T47D (cell line): Measurements from ENCODE around the gene CLEC6A.
"Not testable (repeated sequence)": the region's sequence is repeated elsewhere in the genome, so short reads cannot be mapped to it uniquely, and the experiment has no call there.

Source experiments
- DNase-seq, 2 experiments: peaks; one replicate each; pipeline versions ENCODE4 v3.0.0 to v3.0.0-alpha.2; 2011 to 2012; ENCODE audit warnings: low read depth in 1 of 2, low spot score in 1 of 2
- JUND ChIP-seq: IDR thresholded peaks from 2 replicates; pipeline ENCODE4 v1.6.1; 2012; ENCODE audit warnings: low read depth
- in situ Hi-C: cut with HindIII; loops from 2 replicates; pipeline ENCODE4 v1.10.0; 2016; ENCODE audit warnings: low sequenced_read_pairs, low pct_unique_long_range_greater_than_20kb

Gene CLEC6A

DNA sequence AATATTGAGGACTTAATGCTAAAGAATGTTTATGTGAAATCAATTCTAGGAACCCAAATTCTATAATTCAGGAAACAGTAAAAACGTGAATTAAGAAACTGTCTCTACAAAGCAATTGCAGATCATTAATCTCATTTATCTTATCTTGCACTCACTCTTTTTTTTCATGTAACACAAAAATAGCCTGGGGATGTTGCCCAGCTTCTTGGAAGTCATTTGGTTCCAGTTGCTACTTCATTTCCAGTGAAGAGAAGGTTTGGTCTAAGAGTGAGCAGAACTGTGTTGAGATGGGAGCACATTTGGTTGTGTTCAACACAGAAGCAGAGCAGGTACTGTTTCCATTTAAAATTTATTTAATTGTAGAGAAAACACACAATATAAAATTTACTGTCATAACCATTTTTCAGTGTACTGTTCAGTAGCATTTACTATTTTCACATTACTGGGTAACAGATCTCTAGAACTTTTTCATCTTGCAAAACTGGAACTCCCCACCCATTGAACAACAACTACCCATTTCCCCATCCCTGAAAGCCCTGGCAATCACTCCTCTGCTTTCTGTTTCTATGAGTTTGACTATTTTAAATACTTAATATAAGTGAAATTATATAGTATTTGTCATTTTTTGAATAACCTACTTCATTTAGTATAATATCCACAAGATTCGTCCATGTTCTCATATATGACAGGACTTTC, 9.7 kb downstream of the CLEC6A start:
- in situ Hi-C loops = no loop called here
- no peak for TF ChIP-seq JUND
- no peak for DNase-seq

DNA sequence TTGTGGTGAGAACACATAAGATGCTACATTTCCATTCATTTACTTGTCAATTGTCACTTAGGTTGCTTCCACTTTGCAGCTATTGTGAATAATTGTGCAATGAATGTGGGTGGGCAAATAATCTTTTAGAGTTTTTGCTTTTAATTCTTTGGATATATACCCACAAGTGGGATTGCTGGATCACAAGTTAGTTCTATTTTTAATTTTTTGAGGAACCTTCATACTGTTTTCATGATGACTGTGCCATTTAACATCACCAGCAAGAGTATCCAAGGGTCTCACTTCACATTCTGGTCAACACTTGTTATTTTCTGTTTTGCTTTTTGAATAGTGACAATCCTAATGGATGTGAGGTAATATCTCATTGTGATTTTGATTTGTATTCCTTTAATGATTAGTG, 10.5 kb downstream of the CLEC6A start:
- no peak for DNase-seq
- no peak for TF ChIP-seq JUND
- in situ Hi-C loops = no loop called here

DNA sequence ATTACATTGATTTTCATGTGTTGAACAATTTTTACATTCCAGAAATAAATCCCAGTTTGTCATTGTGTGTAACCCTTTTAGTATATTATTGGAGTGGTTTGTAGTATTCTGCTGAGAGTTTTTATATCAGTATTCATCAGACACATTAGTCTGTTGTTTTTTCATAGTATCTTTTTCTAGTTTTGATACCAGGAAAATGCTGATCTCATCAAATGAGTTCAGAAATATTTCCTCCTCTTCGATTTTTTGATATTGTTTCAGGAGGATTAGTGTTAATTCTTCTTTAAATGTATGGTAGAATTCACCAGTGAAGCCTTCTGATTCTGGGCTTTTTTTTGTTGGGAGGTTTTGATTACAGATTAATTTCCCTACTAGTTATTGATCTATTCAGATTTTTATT, 15.3 kb downstream of the CLEC6A start:
- in situ Hi-C loops = no loop called here
- no peak for DNase-seq
- no peak for TF ChIP-seq JUND

DNA sequence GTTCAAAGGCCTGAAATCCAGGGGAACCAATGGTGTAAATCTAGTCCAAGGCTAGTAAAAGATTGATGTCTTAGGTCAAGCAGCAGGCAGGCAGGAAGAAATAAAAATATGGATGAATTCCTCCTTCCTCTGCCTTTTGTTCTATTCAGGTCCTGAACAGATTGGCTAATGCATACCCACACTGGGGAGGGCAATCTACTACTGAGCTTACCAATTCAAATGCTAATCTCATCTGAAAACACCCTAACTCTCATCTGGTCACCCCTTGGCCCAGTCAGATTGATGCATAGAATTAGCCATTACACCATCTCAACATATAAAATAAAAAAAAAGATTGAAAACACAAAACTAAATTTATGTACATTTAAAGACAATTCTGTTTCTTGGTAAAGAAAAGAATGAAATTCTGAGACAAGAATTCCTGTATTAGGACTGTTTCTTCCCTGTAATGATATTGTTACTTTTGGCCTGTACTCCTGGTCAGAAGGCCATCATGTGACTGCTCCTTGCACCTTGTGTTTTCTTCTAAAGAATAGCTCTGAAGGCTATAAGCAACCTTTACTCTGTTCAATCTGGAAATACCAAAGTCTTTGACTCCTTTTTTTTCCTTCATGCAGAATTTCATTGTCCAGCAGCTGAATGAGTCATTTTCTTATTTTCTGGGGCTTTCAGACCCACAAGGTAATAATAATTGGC, 19.9 kb downstream of the CLEC6A start:
- in situ Hi-C loops = no loop called here
- no peak for TF ChIP-seq JUND
- no peak for DNase-seq

DNA sequence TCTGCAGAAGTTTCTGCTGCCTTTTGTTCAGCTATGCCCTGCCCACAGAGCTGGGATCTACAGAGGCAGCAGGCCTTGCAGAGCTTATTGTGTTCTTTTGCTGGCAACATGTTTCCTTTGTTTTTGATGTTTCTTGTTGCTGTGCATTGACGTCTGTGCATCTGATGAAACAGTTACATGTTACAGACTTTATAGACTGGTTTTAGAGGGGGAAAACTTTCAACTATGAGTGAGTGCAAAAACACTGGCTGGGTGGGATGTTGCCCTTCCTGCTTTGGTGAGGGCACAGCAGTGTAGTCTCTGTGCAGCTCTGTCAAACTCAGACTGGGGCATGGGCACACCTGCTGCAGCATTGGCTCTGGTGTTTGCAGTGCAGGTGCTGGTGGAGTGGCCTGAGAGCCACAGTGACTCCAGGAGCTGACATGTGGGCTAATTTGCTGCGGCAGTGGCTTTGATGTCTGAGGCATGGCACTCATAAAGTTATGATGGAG, 26.9 kb downstream of the CLEC6A start:
- DNase-seq = no peak
- TF ChIP-seq JUND = no peak
- in situ Hi-C loops = no loop called here

DNA sequence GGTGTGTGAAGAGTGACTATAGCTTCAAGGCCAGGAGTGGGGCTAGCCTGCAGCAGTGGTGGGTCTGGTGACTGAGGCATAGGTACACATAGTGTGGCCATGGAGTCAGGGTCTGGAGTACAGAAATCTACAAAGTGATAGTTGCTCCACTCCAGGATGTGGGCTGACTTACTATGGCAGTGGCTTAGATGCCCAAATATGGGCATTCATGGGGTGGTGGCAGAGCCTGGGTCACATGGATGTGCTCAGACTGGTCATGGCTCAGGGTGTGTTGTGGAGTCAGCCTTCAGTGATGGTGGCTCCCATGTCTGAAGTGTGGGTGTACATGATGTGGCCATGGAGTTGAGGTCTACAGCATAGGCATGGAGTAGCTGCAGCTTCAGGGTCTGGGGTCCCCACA, 27.3 kb downstream of the CLEC6A start:
- TF ChIP-seq JUND = no peak
- no peak for DNase-seq

DNA sequence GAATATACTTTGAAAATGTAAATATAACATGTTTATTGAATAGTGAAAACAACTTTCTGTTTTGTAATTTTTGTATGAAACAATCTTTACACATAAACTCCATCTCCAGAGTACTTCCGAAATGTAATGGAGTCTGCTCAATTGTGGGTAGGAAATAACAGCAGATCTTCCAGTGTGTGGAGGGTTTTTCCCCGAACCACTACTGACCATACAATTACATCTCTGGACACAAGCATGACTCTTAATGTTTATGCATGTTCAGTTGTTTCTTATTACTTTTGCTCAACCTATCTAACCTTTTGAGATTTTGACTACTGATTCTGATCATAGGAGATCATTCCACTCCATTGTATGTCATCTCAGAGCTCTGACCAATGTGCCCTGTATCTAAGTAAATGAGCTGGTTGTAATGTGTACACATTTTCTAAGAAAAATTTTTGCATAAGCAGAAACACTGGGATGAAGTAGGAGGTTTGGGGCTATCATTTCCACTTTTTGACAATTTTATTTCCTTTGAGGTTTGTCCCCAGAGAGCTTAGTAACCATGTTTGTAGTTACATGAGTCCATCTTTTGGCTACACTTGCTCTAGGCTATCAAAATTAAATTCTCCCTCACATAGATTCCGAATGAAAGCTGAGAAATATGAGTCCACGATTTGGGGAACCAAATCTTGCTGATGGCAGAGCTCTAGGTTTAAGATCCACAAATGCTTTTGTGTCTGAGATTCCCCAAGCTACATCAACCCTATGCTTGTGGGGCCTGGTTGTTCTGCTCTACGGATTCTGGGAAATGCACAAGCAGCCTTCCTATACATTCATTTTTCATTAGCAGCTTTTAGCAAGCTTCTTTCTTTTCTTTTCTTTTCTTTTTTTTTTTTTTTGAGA, 36.1 kb downstream of the CLEC6A start:
- TF ChIP-seq JUND = no peak
- in situ Hi-C loops = no loop called here
- DNase-seq = no peak

More for the DNA sequence above, 27.3 kb downstream of the CLEC6A start:
- in situ Hi-C loops = no loop called here

DNA sequence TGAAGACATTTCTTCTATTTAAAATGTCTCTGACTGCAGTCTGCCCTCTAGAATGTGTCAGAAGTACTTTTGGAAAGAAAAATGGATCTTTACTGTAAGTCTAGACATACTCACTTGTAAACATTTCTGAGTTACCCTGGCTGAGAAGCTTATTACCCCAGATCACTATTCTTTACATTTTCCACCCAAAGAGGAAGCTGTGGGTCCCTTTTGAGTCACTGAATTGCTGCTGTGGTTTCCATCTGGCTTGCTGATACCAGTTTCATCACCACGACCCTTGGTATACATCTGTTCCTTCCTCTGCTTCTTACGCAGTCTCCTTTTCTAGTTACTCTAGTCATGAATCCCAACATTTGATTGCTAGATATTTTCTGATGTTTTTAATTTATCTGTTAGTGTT, 37.3 kb downstream of the CLEC6A start:
- no peak for DNase-seq
- in situ Hi-C loops = no loop called here
- TF ChIP-seq JUND = no peak

DNA sequence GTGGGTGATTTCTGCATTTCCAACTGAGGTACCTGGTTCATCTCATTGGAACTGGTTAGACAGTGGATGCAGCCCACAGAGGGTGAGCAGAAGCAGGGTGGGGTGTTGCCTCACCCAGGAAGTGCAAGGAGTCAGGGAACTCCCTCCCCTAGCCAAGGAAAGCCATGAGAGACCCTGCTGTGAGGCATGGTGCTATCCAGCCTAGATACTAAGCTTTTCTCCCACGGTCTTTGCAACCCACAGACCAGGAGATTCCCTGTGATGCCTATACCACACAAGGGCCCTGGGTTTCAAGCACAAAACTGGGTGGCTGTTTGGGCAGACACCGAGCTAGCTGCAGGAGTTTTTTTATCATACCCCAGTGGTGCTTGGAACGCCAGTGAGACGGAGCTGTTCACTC, 39.9 kb downstream of the CLEC6A start:
- DNase-seq, in situ Hi-C loops: not testable (repeated sequence)

DNA sequence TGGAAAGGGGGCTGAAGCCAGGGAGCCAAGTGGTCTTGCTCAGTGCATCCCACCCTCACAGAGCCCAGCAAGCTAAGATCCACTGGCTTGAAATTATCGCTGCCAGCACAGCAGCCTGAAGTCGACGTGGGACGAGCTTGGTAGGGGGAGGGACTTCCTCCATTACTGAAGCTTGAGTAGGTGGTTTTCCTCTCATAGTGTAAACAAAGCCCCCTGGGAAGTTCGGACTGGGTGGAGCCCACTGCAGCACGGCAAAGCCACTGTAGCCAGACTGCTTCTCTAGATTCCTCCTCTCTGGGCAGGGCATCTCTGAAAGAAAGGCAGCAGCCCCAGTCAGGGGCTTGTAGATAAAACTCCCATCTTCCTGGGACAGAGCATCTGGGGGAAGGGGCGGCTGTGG, 40.3 kb downstream of the CLEC6A start:
- DNase-seq, in situ Hi-C loops: not testable (repeated sequence)

DNA sequence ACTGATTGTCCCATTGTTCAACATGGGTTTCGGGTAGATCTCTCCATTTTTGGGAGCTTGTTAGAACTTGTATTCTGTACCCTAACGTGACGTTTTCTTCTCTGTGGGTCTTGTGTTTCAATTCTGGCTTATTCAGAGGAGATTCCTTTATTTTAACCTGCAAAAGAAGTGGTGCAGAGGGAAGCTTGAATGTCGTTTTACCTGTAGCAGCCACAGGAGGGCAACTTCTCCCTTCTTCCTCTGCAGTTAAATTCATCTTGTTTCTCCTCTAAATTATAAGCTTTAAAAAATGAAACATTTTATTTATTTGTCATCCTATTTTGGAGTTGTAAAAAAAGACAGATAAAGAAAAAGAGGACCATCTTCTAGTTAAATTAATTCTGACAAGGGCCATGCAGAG, 43.9 kb downstream of the CLEC6A start:
- no peak for DNase-seq
- no peak for TF ChIP-seq JUND
- in situ Hi-C loops = no loop called here

DNA sequence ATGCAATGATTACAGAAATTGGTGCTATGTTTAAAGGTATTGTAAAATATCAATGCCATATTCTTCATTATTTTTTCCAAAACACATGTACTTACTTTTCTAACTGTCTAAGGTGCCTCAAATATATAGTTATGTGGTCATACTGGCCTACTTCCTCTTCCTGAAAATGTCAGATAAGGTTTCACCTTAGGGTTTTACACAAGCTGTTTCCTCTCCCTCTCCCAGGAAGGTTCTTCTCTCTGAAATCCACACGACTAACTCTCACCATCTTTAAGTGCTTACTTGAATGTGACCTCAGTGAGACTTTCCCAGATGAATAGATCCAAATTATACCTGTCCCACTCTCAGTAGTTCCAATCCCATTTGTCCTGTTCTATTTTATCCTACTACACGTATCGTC, 46.0 kb downstream of the CLEC6A start:
- DNase-seq = no peak
- in situ Hi-C loops = no loop called here
- no peak for TF ChIP-seq JUND

DNA sequence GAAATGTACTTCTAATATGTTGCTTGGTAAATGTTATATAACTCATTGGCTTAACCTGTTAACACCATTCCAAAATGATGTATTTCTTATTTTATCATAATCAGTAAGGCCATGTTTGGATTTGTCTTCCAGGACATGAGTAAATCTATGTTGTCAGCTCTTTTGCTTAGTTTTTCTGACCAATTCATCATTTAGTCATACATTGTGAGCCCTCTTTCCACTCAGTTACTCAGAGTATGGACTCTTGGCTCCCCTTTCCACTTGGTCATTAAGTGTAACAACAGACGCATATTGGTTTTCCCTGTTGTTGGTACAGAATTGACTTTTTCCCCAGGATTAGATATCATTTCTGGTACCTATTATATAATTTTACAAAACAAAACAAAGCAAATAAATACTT, 48.6 kb downstream of the CLEC6A start:
- no peak for TF ChIP-seq JUND
- in situ Hi-C loops = no loop called here
- no peak for DNase-seq
